Stimulated activated naive CD8-positive, alpha-beta T cell treated with anti-CD3 and anti-CD28 coated beads, Interleukin-15, Interleukin-2, amounts not matched to agents 100 ng/mL and 50 ng/mL, for 24 hours (primary cell): ENCODE results near the gene DPH7.
"Not testable (repeated sequence)": the region's sequence is repeated elsewhere in the genome, so short reads cannot be mapped to it uniquely, and the experiment has no call there.

Experiments
- H3K27ac Mint-ChIP-seq: one replicate; pipeline ENCODE4 v1.8.0; 2021; ENCODE audit warnings: mild to moderate bottlenecking, mixed read lengths
- H3K27me3 Mint-ChIP-seq: one replicate; pipeline ENCODE4 v1.8.0; 2021; ENCODE audit warnings: mixed read lengths
- H3K36me3 Mint-ChIP-seq: one replicate; pipeline ENCODE4 v1.8.0; 2021; ENCODE audit warnings: low read depth, mixed read lengths
- H3K4me1 Mint-ChIP-seq: one replicate; pipeline ENCODE4 v1.8.0; 2021; ENCODE audit warnings: low read depth, mixed read lengths
- H3K4me3 Mint-ChIP-seq: one replicate; pipeline ENCODE4 v1.8.0; 2021; ENCODE audit warnings: mild to moderate bottlenecking, mixed read lengths
- H3K9me3 Mint-ChIP-seq: one replicate; pipeline ENCODE4 v1.8.0; 2021; ENCODE audit warnings: mixed read lengths

Gene DPH7

GRCh38 chr9:137551264-137552021, 27.3 kb downstream of the DPH7 start, which contains the start of gene MRPL41:
TSS of gene MRPL41 (plus strand) at chr9:137551879. CDS start at chr9:137552082, 203 bp downstream.
- H3K9me3 Mint-ChIP-seq, result no peaks in the 10 kb centered on the region
- peaks cover 26% of the 10 kb centered on the region for H3K36me3 Mint-ChIP-seq
- H3K27ac Mint-ChIP-seq, result peak within 1 kb of the TSS; percentile 85
- peaks cover 18% of the 10 kb centered on the region for H3K4me1 Mint-ChIP-seq
- peak within 1 kb of the TSS; percentile 90 for H3K4me3 Mint-ChIP-seq
- no peaks in the 10 kb centered on the region for H3K27me3 Mint-ChIP-seq

GRCh38 chr9:137550958-137551263, 27.8 kb downstream of the DPH7 start:
- not testable (repeated sequence) for H3K27ac Mint-ChIP-seq, H3K27me3 Mint-ChIP-seq, H3K9me3 Mint-ChIP-seq
- peaks cover 18% of the 10 kb centered on the region for H3K4me1 Mint-ChIP-seq
- peak overlapping the region; percentile 52 for H3K4me3 Mint-ChIP-seq
- peaks cover 22% of the 10 kb centered on the region for H3K36me3 Mint-ChIP-seq

GRCh38 chr9:137550231-137550621, 28.5 kb downstream of the DPH7 start, which contains the start of gene PNPLA7:
TSS of gene PNPLA7 (minus strand) at chr9:137550402. CDS start at chr9:137550197, 205 bp downstream.
- Mint-ChIP-seq H3K9me3 (no peaks in the 10 kb centered on the region), H3K27me3 (no peaks in the 10 kb centered on the region), H3K4me3 (peak within 1 kb of the TSS; percentile 80), H3K27ac (peak within 1 kb of the TSS; percentile 76), H3K36me3 (peaks cover 19% of the 10 kb centered on the region), H3K4me1 (peaks cover 18% of the 10 kb centered on the region)

GRCh38 chr9:137547687-137548543, 30.8 kb downstream of the DPH7 start:
- no peak overlapping the region for H3K4me3 Mint-ChIP-seq
- peaks cover 6% of the 10 kb centered on the region for H3K36me3 Mint-ChIP-seq
- H3K27ac Mint-ChIP-seq, result no peak overlapping the region
- peaks cover 14% of the 10 kb centered on the region for H3K4me1 Mint-ChIP-seq
- H3K27me3 Mint-ChIP-seq, result no peaks in the 10 kb centered on the region
- H3K9me3 Mint-ChIP-seq, result no peaks in the 10 kb centered on the region

GRCh38 chr9:137545123-137545522, 33.6 kb downstream of the DPH7 start:
- Mint-ChIP-seq H3K9me3 (no peaks in the 10 kb centered on the region), H3K36me3 (no peaks in the 10 kb centered on the region), H3K27ac (no peak overlapping the region), H3K27me3 (no peaks in the 10 kb centered on the region), H3K4me1 (peaks cover 7% of the 10 kb centered on the region), H3K4me3 (no peak overlapping the region)

GRCh38 chr9:137544176-137544760, 34.5 kb downstream of the DPH7 start:
- no peaks in the 10 kb centered on the region for H3K36me3 Mint-ChIP-seq

GRCh38 chr9:137543237-137543963, 35.3 kb downstream of the DPH7 start:
- Mint-ChIP-seq H3K27me3 (no peaks in the 10 kb centered on the region), H3K4me1 (no peaks in the 10 kb centered on the region), H3K9me3 (no peaks in the 10 kb centered on the region), H3K36me3 (no peaks in the 10 kb centered on the region), H3K27ac (no peak overlapping the region), H3K4me3 (no peak overlapping the region)

More at GRCh38 chr9:137544176-137544760, 34.5 kb downstream of the DPH7 start:
- H3K27ac Mint-ChIP-seq, result no peak overlapping the region
- H3K4me1 Mint-ChIP-seq, result no peaks in the 10 kb centered on the region
- H3K9me3 Mint-ChIP-seq, result no peaks in the 10 kb centered on the region
- no peak overlapping the region for H3K4me3 Mint-ChIP-seq
- H3K27me3 Mint-ChIP-seq, result no peaks in the 10 kb centered on the region

- Mint-ChIP-seq H3K36me3 (no peaks in the 10 kb centered on the region), H3K4me3 (no peak overlapping the region), H3K27me3 (no peaks in the 10 kb centered on the region), H3K27ac (no peak overlapping the region), H3K9me3 (no peaks in the 10 kb centered on the region), H3K4me1 (peaks cover 4% of the 10 kb centered on the region)
Measured at GRCh38 chr9:137542486-137542885, 36.2 kb downstream of the DPH7 start.

GRCh38 chr9:137540536-137540935, 38.2 kb downstream of the DPH7 start:
- H3K9me3 Mint-ChIP-seq, result peaks cover 8% of the 10 kb centered on the region
- no peak overlapping the region for H3K27ac Mint-ChIP-seq
- no peaks in the 10 kb centered on the region for H3K27me3 Mint-ChIP-seq
- no peak overlapping the region for H3K4me3 Mint-ChIP-seq
- H3K4me1 Mint-ChIP-seq, result peaks cover 23% of the 10 kb centered on the region
- H3K36me3 Mint-ChIP-seq, result peaks cover 7% of the 10 kb centered on the region

GRCh38 chr9:137538058-137538457, 40.7 kb downstream of the DPH7 start:
- peaks cover 8% of the 10 kb centered on the region for H3K9me3 Mint-ChIP-seq
- no peak overlapping the region for H3K4me3 Mint-ChIP-seq
- H3K27me3 Mint-ChIP-seq, result no peaks in the 10 kb centered on the region
- H3K4me1 Mint-ChIP-seq, result peaks cover 34% of the 10 kb centered on the region
- peaks cover 7% of the 10 kb centered on the region for H3K36me3 Mint-ChIP-seq
- H3K27ac Mint-ChIP-seq, result no peak overlapping the region

GRCh38 chr9:137536594-137537131, 42.1 kb downstream of the DPH7 start:
- H3K36me3 Mint-ChIP-seq, H3K9me3 Mint-ChIP-seq, H3K4me3 Mint-ChIP-seq, H3K27me3 Mint-ChIP-seq: not testable (repeated sequence)
- Mint-ChIP-seq H3K4me1 (peaks cover 34% of the 10 kb centered on the region), H3K27ac (peak overlapping the region; percentile 63)

GRCh38 chr9:137535120-137535428, 43.7 kb downstream of the DPH7 start:
- peak overlapping the region; percentile 8 for H3K27ac Mint-ChIP-seq
- no peak overlapping the region for H3K4me3 Mint-ChIP-seq
- no peaks in the 10 kb centered on the region for H3K27me3 Mint-ChIP-seq
- peaks cover 34% of the 10 kb centered on the region for H3K4me1 Mint-ChIP-seq
- H3K9me3 Mint-ChIP-seq, result peaks cover 8% of the 10 kb centered on the region
- peaks cover 7% of the 10 kb centered on the region for H3K36me3 Mint-ChIP-seq

GRCh38 chr9:137534256-137535119, 44.2 kb downstream of the DPH7 start:
- Mint-ChIP-seq H3K4me1 (peaks cover 35% of the 10 kb centered on the region), H3K9me3 (peaks cover 8% of the 10 kb centered on the region), H3K27ac (peak overlapping the region; percentile 8), H3K27me3 (no peaks in the 10 kb centered on the region), H3K4me3 (no peak overlapping the region), H3K36me3 (peaks cover 7% of the 10 kb centered on the region)
